PFSK-1 (cell line): Measurements from ENCODE around the gene PRRG1.

ENCODE experiments used
- FOXP2 ChIP-seq: optimal IDR thresholded peaks from 2 replicates; pipeline ENCODE3; 2011; ENCODE audit warnings: borderline replicate concordance, control low read depth, inconsistent platforms; ENCODE audit not compliant: insufficient read depth; ENCODE audit errors: extremely low read length, extremely low read depth
- POLR2AphosphoS5 ChIP-seq: IDR thresholded peaks from 2 replicates; pipeline ENCODE4 v1.6.1; 2012; ENCODE audit warnings: low read depth, mild to moderate bottlenecking, control low read depth, low read length, moderate library complexity
- SIN3A ChIP-seq: IDR thresholded peaks from 2 replicates; pipeline ENCODE4 v1.6.1; 2012; ENCODE audit warnings: mild to moderate bottlenecking, low read length, moderate library complexity, borderline replicate concordance; ENCODE audit not compliant: insufficient read depth
- TAF1 ChIP-seq: IDR thresholded peaks from 2 replicates; pipeline ENCODE4 v1.6.1; 2012; ENCODE audit warnings: low read length, control low read depth, borderline replicate concordance; ENCODE audit not compliant: insufficient read depth
- TF ChIP-seq, protein P1 (sequence below), 2 experiments: IDR thresholded peaks; 2 replicates each; pipeline versions ENCODE4 v1.6.1 to v1.8.0; 2011 to 2012; ENCODE audit warnings: low read depth in 2 of 2, low read length in 2 of 2, control low read depth in 1 of 2, inconsistent platforms in 1 of 2, mild to moderate bottlenecking in 1 of 2, moderate library complexity in 1 of 2; ENCODE audit not compliant: insufficient read depth in 1 of 2

Gene PRRG1

GRCh38 chrX:37437160-37437559 is 88.0 kb downstream of the PRRG1 start:
- TF ChIP-seq, protein P1, sequence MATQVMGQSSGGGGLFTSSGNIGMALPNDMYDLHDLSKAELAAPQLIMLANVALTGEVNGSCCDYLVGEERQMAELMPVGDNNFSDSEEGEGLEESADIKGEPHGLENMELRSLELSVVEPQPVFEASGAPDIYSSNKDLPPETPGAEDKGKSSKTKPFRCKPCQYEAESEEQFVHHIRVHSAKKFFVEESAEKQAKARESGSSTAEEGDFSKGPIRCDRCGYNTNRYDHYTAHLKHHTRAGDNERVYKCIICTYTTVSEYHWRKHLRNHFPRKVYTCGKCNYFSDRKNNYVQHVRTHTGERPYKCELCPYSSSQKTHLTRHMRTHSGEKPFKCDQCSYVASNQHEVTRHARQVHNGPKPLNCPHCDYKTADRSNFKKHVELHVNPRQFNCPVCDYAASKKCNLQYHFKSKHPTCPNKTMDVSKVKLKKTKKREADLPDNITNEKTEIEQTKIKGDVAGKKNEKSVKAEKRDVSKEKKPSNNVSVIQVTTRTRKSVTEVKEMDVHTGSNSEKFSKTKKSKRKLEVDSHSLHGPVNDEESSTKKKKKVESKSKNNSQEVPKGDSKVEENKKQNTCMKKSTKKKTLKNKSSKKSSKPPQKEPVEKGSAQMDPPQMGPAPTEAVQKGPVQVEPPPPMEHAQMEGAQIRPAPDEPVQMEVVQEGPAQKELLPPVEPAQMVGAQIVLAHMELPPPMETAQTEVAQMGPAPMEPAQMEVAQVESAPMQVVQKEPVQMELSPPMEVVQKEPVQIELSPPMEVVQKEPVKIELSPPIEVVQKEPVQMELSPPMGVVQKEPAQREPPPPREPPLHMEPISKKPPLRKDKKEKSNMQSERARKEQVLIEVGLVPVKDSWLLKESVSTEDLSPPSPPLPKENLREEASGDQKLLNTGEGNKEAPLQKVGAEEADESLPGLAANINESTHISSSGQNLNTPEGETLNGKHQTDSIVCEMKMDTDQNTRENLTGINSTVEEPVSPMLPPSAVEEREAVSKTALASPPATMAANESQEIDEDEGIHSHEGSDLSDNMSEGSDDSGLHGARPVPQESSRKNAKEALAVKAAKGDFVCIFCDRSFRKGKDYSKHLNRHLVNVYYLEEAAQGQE (IDR thresholded peaks at IDR 0.05; ENCODE audit: insufficient read depth in 1 of 2, low read depth in 2 of 2, low read length in 2 of 2), result no peak
- TF ChIP-seq FOXP2 (no peak), TAF1 (no peak), SIN3A (no peak), POLR2AphosphoS5 (no peak)

GRCh38 chrX:37441377-37441776 is 92.2 kb downstream of the PRRG1 start:
- TF ChIP-seq SIN3A, result no peak
- TF ChIP-seq, protein P1 (IDR thresholded peaks at IDR 0.05; ENCODE audit: insufficient read depth in 1 of 2, low read depth in 2 of 2, low read length in 2 of 2), result no peak
- TF ChIP-seq POLR2AphosphoS5, result no peak
- no peak for TF ChIP-seq TAF1
- TF ChIP-seq FOXP2, result no peak

- TF ChIP-seq FOXP2 (no peak), TAF1 (no peak), POLR2AphosphoS5 (no peak)
- TF ChIP-seq, protein P1 (IDR thresholded peaks at IDR 0.05; ENCODE audit: insufficient read depth in 1 of 2, low read depth in 2 of 2, low read length in 2 of 2), result no peak
These were observed 96.0 kb downstream of the PRRG1 start for GRCh38 chrX:37445182-37445581.

- TF ChIP-seq FOXP2 (no peak), POLR2AphosphoS5 (no peak), TAF1 (no peak), SIN3A (no peak)
- TF ChIP-seq, protein P1 (IDR thresholded peaks at IDR 0.05; ENCODE audit: insufficient read depth in 1 of 2, low read depth in 2 of 2, low read length in 2 of 2), result no peak
These were observed 104.7 kb downstream of the PRRG1 start for GRCh38 chrX:37453821-37454220.

DNA sequence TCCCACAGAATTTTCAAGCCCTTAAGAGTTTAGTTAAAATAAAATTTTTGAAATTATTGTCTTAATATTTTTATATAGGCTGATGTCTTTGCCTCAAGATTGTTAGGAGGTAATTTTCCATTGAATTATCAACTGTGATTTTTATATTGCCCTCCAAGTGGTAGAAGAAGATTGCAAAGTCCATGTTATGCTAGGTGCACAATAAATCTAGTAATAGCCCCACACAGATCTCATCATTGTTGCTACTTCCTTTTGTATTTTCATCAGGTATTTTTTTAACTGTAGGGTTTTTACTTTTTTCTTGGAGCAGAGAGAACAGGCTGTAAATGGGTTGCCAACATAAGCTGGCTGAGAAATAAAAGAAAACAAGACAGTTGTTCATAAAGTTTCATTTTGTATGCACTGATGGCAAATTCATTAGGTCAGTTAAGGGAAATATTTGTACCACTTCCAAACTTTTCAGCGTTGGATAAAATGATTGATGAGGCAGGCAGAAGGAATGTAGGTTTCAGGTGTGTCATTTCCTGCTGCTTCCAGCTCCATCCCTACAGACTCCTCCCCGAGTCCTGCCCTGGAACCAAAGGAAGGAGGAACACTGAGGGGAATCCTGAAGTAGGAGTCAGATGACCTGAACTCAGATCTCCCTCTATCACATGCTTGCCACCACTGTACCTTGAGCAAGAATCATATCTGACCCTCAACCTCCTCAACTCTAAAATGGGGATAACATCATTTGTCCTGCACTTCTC is 105.5 kb downstream of the PRRG1 start:
- TF ChIP-seq FOXP2 (no peak), SIN3A (no peak), POLR2AphosphoS5 (no peak), TAF1 (no peak)
- TF ChIP-seq, protein P1 (IDR thresholded peaks at IDR 0.05; ENCODE audit: insufficient read depth in 1 of 2, low read depth in 2 of 2, low read length in 2 of 2), result no peak
